ENCODE data around the gene TMEM43. TPM values are rescaled to one million over a fixed set of nuclear protein-coding genes. Genes with fewer than 3 reads are reported as not detected.
A peak's percentile ranks its signal among the peaks of the same experiment; 100 is the strongest.

Gene TMEM43
- total RNA-seq, 1 experiment from 2014 or later, result 36.7 TPM

DNA sequence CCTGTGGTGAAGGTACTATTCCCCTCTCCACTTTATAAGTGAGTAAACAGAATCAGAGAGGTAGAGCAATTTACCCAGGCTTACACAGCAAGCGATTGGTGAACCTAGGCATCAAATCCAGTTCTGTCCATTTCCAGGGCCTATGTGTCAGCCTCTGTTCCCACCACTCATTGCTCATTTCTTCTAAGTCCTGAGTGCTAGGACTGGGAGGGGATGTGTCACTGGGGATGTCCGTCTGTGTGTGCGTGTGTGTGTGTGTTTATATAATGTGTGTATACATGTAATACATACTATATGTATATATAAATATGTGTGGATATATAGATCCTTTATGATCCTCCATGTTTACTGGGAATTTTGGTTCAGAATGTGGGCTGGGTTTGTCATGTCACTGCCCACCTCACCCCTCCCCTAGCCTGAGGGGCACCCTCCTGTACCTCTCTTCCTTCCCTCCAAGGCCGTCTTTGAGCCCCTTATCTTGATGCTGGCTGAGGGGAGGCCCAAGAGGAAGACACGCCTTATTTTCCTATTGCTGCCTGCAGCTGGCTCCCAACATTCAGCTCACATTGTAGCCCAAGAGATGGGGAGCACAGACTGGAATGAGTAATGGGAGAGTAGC lies 2.1 kb downstream of the TMEM43 start:
- peaks cover 26 to 45% (median 39%) of the 10 kb centered on the region in 3 experiments; a peak in 6 of 7 replicates for H3K36me3 Mint-ChIP-seq (ENCODE audit: insufficient read depth in 1 of 3, low read depth in 3 of 3)
- peak overlapping the region; percentile 9 to 100; a peak in 1 of 5 replicates for H3K4me3 Mint-ChIP-seq
- Histone ChIP-seq H2BK12ac (ENCODE audit: insufficient read length, low read depth, low read length) (no peak overlapping the region), H2BK20ac (ENCODE audit: low read depth, low read length, poor library complexity, severe bottlenecking) (no peak overlapping the region), H3K4me2 (ENCODE audit: insufficient read depth, insufficient read length, low read length) (no peak overlapping the region), H2BK120ac (ENCODE audit: low read depth, low read length, poor library complexity, severe bottlenecking) (no peak overlapping the region), H3K79me2 (ENCODE audit: insufficient read depth, low read length) (peaks cover 3% of the 10 kb centered on the region; the same call in 1 of the 2 replicates), H4K8ac (replicated peaks; ENCODE audit: insufficient read length, low read depth, low read length) (no peak overlapping the region), H3T11ph (ENCODE audit: low read length) (no peak overlapping the region), H3K9me3 (ENCODE audit: control insufficient read depth, low read depth, low read length) (no peaks in the 10 kb centered on the region), H3K27ac (ENCODE audit: insufficient read length, low read depth, low read length) (no peak overlapping the region), H2BK5ac (ENCODE audit: insufficient read length, low read length) (no peak overlapping the region), H2BK15ac (ENCODE audit: low read depth, low read length) (no peak overlapping the region), H3K79me1 (ENCODE audit: insufficient read depth, low read depth, low read length, poor library complexity, severe bottlenecking) (peaks cover 9% of the 10 kb centered on the region), H3K23ac (ENCODE audit: insufficient read length, low read depth, low read length) (no peak overlapping the region), H3K27me3 (ENCODE audit: insufficient read depth, low read length) (no peaks in the 10 kb centered on the region), H3K14ac (ENCODE audit: insufficient read depth, low read length) (no peak overlapping the region), H2AK5ac (ENCODE audit: insufficient read length, low read length) (no peak overlapping the region), H3K4me1 (ENCODE audit: insufficient read depth, low read length) (no peaks in the 10 kb centered on the region), H4K20me1 (ENCODE audit: control insufficient read depth, insufficient read depth, insufficient read length) (no peaks in the 10 kb centered on the region), H4K5ac (ENCODE audit: insufficient read length, low read depth, low read length) (no peak overlapping the region), H4K91ac (ENCODE audit: insufficient read length, low read depth, low read length) (no peak overlapping the region), H3K18ac (ENCODE audit: insufficient read length, low read depth, low read length) (no peak overlapping the region), H3K4ac (ENCODE audit: low read depth, low read length) (no peak overlapping the region), H2AFZ (ENCODE audit: low read length) (no peak overlapping the region), H3K9ac (ENCODE audit: extremely low read depth, insufficient read length, low read length) (no peak overlapping the region), H3K56ac (ENCODE audit: insufficient read length, low read depth, low read length) (no peak overlapping the region), H3K23me2 (ENCODE audit: insufficient read length, low read depth, low read length, poor library complexity, severe bottlenecking) (peaks cover 14% of the 10 kb centered on the region)
- no CpG with 5 or more reads among the region's 5 CpGs for WGBS (ENCODE audit: extremely low coverage, insufficient read length, low lambda C conversion rate)
- H3K4me1 Mint-ChIP-seq, result peaks cover 27 to 29% of the 10 kb centered on the region in 2 experiments
- TF ChIP-seq, protein P1, sequence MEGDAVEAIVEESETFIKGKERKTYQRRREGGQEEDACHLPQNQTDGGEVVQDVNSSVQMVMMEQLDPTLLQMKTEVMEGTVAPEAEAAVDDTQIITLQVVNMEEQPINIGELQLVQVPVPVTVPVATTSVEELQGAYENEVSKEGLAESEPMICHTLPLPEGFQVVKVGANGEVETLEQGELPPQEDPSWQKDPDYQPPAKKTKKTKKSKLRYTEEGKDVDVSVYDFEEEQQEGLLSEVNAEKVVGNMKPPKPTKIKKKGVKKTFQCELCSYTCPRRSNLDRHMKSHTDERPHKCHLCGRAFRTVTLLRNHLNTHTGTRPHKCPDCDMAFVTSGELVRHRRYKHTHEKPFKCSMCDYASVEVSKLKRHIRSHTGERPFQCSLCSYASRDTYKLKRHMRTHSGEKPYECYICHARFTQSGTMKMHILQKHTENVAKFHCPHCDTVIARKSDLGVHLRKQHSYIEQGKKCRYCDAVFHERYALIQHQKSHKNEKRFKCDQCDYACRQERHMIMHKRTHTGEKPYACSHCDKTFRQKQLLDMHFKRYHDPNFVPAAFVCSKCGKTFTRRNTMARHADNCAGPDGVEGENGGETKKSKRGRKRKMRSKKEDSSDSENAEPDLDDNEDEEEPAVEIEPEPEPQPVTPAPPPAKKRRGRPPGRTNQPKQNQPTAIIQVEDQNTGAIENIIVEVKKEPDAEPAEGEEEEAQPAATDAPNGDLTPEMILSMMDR (conservative IDR thresholded peaks at IDR 0.05), result no peak
- peak; percentile 9 for DNase-seq
- H3K9me3 Mint-ChIP-seq, result no peaks in the 10 kb centered on the region; a peak in 2 of 5 replicates
- H3K27ac Mint-ChIP-seq, result no peak overlapping the region
- no peaks in the 10 kb centered on the region for H3K27me3 Mint-ChIP-seq (ENCODE audit: low read depth)
